HG02840 (cell line): Measurements from ENCODE around the gene MRPS2.
A peak's percentile ranks its signal among the peaks of the same experiment; 100 is the strongest.
"Not testable (repeated sequence)": the region's sequence is repeated elsewhere in the genome, so short reads cannot be mapped to it uniquely, and the experiment has no call there.

ENCODE experiments used
- ATAC-seq: cut with Tn5 transposase; IDR thresholded peaks from one replicate; pipeline ENCODE4 v1.9.1; 2021; ENCODE audit warnings: mild to moderate bottlenecking, moderate library complexity, moderate number of reproducible peaks; ENCODE audit not compliant: unreplicated experiment, low FRiP score

MRPS2 gene

DNA sequence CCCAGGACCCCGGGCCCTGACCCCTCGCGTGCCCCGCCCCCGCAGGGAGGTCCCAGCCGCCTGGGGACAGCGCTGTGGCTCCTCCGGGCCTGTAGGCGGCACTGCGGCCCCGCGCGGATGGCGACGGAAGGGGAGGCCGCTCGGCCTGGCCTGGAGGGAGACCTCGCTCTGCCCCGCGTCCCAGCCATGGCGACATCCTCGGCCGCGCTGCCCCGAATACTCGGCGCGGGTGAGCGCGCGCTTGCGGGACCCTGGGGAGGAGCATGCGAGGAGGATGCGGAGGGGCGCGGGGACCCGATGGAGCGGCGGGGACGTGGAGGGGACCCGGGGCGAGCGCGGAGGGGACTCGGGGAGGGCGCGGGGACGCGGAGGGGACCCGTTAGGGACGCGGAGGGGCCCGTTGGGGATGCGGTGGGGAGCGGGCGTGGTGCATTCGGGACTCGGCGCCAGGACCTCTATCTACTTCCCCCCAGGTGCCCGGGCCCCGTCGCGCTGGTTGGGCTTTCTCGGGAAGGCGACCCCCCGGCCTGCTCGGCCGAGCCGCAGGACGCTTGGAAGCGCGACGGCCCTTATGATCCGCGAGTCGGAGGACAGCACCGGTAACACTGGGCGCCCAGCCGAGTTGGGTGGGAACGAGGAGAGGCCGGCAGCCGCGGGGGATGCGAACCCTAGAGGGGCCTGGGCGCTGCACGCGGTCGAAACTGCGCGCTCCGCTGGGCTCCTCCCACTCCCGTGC is at the start of gene MRPS2:
TSS of gene MRPS2 (plus strand) at position 158 of the 736 bp plus-strand sequence. CDS start at position 187, 29 bp downstream.
- peak; percentile 81 for ATAC-seq

DNA sequence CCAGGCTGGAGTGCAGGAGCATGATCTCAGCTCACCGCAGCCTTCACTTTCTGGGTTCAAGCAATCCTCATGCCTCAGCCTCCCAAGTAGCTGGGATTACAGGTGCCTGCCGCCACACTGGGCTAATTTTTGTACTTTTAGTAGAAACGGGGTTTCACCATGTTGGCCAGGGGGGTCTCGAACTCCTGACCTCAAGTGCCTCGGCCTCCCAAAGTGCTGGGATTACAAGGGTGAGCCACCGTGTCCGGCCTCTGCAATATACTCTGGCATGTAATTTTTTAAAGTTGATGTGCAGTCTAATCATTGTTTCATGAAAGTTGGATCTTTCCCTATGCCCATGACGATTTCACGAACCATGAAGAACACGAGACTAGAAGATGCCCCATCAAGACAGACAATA is 49.5 kb upstream of the MRPS2 start:
- no peak for ATAC-seq

DNA sequence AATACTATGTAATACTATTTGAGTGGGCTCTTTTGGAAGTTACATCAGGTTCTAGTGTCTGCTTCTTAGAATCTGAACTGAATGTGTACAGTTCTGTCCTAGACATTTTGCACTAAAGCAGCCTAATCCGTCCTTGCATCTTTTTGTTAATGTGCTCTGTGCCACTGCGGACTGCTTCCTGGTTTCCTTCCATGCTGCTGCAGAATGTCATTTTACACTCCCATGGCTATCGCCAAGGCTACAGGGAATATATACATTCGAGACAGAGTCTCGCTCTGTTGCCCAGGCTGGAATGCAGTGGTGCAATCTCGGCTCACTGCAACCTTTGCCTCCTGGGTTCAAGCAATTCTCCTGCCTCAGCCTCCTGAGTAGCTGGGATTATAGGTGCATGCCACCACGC is 48.6 kb upstream of the MRPS2 start:
- ATAC-seq = not testable (repeated sequence)

DNA sequence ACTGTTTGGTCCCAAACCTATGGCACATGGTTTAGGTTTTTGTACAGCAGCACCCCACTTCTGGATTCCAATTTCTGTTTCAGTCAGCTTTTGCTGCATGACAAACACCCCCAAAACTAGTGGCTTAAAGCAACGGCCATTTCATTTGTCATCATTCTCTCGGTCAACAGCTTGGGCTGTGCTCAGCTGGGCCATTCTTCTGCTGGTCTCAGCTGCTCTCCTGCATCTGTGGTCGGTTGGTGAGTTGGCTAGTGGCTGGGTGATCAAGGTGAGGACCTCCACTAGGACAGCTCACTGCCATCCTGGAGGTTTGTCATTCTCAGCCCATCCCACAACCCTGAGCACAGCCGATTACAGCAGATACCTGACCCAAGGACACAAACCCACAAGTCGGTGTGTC is 45.7 kb upstream of the MRPS2 start:
- ATAC-seq = no peak

DNA sequence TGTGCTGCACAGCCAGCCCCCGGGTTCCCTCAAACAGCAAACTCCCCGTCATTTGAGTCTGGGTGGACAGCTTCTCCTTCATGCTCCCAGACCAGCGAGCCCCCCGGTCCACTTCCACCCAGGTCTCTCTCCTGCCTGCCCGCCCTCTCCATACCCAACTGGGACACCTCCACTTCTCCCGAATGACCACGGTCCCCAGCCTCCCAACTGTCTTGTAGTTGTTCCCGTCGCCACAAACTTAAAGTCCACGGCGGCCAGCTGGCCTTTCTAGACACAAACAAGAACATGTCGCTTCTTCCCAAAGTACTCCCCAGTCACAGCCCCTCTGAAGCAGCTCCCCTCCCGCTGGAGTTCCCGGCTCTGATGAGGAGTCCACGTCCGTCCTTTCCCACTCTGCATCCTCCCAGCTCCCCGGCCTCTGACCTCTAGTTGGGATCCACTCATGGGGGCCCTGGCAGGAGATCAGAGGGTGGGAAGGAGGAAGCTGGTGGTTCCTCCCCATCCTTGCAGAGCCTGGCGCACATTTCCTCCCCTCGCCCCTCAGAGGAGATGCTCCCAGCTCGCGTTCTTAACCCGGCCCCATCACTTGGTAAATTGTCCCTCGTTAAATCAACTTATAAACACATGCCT is 45.0 kb upstream of the MRPS2 start:
- no peak for ATAC-seq

DNA sequence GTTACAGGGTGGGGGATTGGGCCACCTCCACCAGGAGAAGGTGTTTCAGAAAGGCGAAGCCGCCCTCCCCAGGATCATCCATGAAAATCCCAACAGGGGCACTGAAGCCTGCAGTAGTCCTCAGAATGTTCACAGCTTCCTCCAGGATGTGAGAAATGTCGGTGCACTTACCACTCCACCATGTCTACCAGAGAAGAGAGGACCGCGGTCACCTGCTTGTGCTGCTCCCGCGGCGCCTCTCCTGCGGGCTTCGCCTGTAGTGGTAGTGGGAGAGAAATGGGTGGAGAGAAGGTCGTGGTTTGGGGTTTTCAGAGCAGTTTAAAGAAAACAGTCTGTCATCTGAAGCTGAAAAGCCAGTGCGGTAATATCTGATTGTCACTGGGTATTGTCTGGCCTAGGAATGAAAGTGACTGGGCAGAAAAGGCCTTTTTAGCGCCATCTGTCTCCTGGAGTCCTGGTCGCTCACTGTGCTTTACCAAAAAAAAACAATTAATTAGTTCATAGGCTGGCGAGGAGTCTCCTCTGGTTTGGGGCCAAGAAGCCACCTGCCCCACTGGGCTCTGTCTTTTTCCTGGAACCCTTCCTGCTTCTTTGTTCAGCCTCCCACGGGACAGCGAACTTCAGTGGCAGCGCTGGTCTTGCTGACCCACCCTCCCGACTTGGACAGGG is 43.9 kb upstream of the MRPS2 start:
- ATAC-seq = no peak

DNA sequence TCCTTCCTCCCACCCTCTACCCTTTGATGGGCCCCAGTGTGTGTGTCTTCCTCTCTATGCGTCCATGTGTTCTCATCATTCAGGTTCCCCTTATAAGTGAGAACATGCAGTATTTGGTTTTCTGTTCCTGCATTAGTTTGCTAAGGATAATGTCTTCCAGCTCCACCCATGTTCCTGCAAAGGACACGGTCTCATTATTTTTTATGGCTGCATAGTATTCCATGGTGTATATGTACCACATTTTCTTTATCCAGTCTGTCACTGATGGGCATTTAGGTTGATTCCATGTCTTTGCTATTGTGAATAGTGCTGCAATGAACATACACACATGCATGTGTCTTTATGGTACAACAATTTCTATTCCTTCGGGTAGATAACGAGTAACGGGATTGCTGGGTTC is 42.0 kb upstream of the MRPS2 start:
- ATAC-seq = not testable (repeated sequence)

DNA sequence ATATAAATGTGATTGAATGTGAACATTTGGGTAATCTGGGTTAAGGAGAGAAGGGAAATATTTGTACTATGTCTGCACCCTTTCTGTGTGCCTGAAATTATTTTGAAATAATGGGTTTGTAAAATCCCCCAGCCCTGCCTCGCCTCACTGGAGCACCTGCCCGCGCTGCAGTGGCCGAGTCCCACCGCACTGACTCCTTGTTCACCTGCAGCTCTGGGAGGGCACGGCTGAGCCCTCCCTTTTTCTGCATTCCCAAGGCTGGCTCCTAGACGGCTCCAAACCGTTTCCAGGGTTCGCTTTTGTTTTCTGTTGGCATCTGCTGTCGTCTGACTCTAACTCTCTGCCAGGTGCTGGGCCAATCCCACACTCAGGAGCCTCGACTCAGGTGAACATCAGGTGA is 38.5 kb upstream of the MRPS2 start:
- no peak for ATAC-seq

DNA sequence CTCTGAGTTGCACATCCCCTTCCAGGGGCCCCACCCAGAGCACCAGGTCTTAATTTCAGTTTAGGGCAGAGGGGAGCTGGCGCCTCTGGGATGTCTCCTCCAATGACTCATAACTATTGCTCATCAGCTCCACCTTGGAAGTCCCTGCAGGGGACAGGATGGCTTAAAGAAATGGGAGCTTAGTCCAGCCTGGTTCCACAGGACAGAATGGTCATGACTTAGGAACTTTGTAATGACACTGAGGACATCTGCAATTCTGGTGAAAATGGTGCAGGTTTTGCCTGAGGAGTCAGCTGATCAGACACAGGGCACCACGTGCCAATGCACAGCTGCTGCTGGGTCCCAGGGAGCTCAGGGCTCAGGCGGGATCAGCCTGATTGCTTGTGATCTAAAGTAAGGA is 37.3 kb upstream of the MRPS2 start:
- ATAC-seq = no peak

DNA sequence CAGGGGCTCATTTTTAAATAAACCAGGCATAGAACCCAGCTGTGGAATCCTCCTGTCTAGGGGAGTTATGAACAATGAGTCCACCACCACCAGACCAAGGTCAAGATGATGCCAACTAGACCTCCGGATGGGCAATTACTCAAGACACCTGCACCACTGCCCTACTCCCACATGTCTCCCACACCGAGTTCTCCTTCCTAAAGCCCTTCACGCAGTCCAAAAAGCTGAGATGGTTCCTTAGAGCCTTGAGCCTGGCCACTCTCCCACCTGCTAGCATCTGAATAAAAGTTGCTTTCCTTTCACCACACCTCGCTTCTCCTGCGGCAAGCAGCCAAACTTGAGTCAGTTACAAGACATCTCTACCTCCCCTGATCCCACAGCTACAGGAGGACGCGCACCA is 36.3 kb upstream of the MRPS2 start:
- ATAC-seq = no peak

DNA sequence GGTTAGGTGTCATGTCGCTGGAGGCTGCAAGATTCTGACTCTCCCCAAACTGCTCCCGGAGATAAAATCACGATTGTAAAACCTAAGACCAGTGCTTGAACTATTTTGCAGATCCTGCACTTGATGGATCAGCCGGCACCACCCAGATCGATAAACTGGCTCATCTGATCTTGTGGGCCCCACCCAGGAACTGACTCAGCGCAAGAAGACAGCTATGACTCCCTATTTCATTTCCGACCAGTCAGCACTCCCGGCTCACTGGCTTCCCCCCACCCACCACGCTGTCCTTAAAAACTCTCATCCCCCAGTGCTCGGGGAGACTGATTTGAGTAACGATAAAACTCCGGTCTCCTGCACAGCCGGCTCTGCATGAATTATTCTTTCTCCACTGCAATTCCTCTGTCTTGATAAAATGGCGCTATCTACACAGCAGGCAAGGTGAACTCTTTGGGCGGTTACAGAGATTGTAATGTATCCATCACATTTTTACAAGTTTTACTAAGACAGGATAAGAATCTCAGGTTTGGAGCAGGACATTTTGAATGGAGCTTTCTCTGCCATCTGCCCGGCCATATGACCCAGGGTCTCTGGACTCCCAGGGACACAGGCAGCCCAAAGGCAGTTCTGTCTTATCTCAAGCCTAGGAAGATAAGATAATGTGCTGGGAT is 31.5 kb upstream of the MRPS2 start:
- ATAC-seq = no peak

DNA sequence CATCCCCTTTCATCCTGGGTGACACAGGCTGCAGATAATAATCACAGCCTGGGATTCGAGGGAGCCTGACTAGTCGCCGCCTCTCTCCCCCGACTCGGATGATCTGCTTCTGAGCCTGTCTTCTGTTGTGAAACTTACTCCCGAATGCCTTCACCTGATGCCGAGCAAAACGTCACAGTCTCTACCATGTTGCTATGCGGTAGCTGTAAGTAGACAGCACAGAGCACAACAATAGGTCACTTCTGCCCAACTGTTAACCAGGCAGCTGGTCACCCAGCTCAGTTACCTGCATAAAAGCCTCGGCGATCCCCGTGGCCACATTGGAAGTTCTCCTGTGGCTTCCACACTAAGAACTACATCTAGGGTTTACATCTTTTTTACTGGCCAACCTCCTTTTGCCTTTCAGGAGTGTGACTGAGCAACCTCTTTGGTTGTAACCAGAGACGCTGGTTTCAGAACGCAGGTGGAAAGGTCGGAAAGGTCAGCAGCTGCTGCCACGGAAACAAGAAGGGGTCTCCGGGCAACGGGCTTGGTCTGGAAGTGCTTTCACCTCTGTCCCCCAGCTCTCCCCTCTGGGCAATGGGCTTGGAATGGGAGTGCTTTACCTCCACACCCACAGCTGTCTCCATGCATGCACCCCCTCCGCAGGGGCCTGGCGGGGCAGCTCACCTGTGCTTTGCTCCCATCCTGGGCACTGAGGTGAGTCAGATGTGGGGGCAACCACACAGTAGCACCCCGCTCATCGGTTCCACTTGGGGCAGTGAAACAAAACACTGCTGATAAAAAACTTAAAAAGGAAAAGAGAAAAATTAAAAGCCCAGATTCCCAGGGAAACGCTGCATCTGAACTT is 28.5 kb upstream of the MRPS2 start:
- no peak for ATAC-seq

DNA sequence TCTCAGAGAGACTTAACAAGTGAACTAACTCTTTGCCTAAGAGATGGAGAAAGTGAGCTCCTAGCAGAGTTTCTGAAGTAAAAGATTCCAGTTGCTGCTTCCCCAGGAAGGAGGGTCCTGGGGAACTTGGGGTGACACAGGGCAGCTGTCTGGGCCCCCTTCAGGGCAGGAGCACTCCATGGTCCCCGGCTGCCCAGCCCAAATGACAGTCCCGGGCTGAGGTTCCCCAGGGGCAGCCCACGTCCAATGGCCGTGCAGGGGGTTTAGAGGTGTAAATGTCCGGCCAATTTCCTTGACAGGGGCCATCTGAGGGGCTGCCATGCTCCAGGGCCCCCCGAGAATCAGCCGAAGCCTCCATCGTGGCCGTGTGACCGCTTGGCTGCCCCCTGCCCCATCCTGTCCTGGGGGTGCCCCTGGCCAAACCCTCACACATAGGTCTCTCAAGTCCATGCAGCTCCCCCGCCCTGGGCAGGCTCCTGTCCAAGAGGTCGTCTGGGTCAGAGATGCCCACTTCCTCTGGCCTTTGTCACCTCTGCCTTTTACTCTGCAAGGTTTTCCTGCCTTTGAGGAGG is 26.4 kb upstream of the MRPS2 start:
- no peak for ATAC-seq

DNA sequence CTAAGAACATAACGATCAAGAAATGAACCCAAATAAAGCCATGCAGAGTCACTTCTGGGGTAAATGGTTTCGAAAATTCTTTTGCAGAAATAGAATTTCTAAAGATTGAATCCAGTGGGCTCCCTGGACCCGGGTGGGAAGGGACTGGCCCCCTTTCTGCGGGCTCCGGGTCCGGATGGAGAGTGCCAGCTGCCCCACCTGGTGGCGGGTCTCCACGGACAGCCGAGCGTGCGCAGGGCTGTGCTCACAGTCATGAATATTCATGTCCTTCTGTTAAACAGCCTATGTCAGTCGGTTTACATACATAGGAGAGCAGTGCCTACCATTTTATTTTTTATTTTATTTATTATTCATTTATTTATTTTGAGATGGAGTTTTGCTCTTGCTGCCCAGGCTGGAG is 25.6 kb upstream of the MRPS2 start:
- no peak for ATAC-seq

DNA sequence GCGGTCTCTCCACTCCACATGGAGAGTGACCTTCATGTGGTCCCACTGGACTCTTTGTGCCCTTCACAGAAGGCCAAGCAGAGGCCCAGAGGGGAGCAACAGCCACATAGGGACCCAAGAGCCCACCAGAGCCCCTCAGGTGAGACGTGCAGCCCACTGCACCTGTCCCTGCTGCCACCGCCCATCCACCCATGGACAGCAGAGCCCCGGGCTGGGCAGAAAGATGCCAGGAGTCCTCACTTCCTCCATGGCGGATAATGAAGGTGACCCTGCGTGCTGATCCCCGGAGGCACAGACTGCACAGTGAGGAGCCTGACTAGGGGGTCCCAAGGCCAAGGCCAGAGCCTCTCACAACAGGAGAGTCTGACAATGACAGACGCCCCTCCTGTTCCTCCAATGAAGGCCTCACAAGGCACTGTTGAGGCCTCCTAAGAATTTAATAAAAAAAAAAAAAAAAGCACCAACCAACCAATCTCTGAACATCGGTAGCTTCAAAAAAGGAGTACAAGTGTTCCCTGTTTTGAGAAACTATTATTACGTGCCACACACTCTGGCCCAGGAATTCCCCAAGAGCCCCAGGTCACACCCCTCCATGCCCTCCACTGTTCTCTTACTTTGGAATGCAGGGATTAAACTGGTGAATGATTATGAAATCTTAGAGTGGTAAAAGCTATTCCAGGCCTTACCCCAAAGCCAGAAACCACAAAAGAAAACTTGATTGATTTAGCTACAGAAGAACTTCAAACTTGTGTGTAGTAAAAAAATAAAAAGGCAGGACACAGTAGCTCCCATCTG is 23.7 kb upstream of the MRPS2 start:
- no peak for ATAC-seq

DNA sequence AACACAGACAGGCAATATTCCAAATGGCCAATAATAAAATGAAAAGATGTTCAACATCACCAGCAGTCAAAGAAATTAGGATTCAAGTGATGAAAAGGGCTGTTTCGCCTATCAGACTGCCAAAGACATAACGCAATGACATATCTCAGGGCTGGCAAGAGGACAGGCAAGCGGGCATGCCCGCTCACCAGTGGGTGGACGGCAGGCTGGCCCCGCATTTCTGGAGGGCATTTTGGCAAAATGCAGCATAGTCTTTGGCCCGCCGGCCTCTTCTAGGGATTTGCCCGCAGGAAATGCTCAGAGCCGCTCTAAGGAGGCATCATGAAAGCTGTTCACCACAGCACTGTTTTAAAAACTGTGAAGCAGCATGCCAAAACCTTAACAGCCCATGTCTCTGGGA is 22.3 kb upstream of the MRPS2 start:
- no peak for ATAC-seq

DNA sequence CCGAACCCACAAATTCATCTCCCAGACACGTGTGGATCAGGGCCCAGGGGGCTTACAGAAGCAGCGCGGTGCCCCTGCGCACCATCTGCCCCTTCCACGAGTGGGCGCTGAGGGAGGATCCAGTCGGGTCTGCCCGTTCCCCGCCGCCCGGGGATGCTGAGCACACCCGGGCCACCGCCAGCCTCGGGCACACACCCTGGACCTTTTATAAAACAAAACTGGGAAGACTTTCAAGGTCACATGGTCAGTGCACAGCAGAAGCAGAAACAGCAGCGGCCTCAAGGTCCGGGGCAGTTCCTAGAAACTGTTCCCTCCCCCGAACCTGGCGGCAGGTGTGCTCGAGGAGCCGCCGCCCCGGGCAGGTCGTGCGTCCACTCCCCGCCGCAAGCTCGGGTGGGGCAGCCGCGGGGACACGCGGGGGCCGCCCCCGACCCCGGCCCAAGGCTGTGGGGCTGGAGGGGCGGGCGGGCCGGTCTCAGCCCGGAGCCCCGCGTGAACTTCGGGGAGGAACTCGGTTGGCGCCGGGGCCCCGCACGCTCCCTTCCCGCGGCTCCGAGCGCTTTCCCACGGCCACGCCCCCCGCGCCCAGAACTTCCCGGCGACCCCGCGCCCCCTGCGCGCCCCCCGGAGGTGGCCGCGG is 21.5 kb upstream of the MRPS2 start:
- no peak for ATAC-seq

DNA sequence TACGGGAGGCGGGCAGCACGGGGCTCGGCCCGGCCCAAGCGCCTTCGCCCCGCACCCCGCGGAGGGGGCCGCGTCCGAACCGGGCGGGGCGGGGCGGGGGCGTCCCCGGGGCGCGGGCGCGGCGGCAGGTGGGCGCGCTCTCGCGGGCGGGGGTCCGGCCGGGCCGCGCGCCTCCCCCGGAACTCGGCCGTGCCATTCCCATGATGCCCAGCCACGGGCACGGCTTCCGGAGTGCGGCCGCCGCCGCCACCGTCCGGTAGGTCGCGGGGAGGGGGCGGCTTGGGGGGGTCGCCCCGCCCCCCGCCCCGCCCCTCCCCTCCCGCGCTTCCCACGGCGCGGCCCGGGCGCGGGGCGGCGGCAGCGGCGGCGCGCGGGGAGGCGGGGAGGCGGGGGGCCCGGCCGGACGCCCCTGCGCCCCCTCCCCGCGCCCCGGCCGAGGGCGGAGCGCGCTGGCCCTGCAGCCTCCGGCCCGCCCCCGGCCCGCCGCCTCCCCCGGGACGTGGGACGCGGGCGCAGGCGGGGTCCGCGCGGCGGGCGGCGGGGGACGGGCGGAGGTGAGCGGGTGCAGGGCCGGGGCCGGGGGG is 20.9 kb upstream of the MRPS2 start, which contains the start of gene PPP1R26:
TSS of gene PPP1R26 (plus strand) at position 314 of the 584 bp plus-strand sequence. CDS start 4,729 bp downstream, outside the sequence.
- ATAC-seq = no peak
